GF-D8 (cell line): ENCODE results near the gene SORBS1.

Experiments used
- DNase-seq: peaks from one replicate; lab custom pipeline; 2025; lab: John Stamatoyannopoulos, UW

Gene SORBS1

GRCh38 chr10:95459446-95460045 lies 101.6 kb downstream of the SORBS1 start:
- no peak for DNase-seq

GRCh38 chr10:95458871-95459270 lies 102.3 kb downstream of the SORBS1 start:
- no peak for DNase-seq

- no peak for DNase-seq
Measured at GRCh38 chr10:95458014-95458413, 103.2 kb downstream of the SORBS1 start.

- DNase-seq: no peak
Measured at GRCh38 chr10:95457319-95457886, 103.8 kb downstream of the SORBS1 start.

GRCh38 chr10:95456516-95456915 lies 104.7 kb downstream of the SORBS1 start:
- DNase-seq: no peak

- DNase-seq: no peak
Measured at GRCh38 chr10:95454940-95455339, 106.2 kb downstream of the SORBS1 start.

GRCh38 chr10:95454356-95454755 lies 106.8 kb downstream of the SORBS1 start:
- no peak for DNase-seq

- DNase-seq: no peak
Measured at GRCh38 chr10:95451568-95452524, 109.3 kb downstream of the SORBS1 start.

- DNase-seq: no peak
Measured at GRCh38 chr10:95451150-95451549, 110.0 kb downstream of the SORBS1 start.

- DNase-seq: no peak
Measured at GRCh38 chr10:95450188-95450587, 111.0 kb downstream of the SORBS1 start.

GRCh38 chr10:95447685-95448084 lies 113.5 kb downstream of the SORBS1 start:
- no peak for DNase-seq

GRCh38 chr10:95445837-95446486 lies 115.2 kb downstream of the SORBS1 start:
- DNase-seq: no peak

GRCh38 chr10:95445223-95445836 lies 115.8 kb downstream of the SORBS1 start:
- DNase-seq: no peak

- no peak for DNase-seq
Measured at GRCh38 chr10:95444792-95445191, 116.4 kb downstream of the SORBS1 start.

GRCh38 chr10:95443636-95444035 lies 117.5 kb downstream of the SORBS1 start:
- no peak for DNase-seq

- no peak for DNase-seq
Measured at GRCh38 chr10:95442341-95442740, 118.8 kb downstream of the SORBS1 start.

GRCh38 chr10:95441547-95441923 lies 119.6 kb downstream of the SORBS1 start:
- no peak for DNase-seq

GRCh38 chr10:95440756-95441546 lies 120.2 kb downstream of the SORBS1 start:
- DNase-seq: no peak

GRCh38 chr10:95440038-95440725 lies 121.0 kb downstream of the SORBS1 start:
- no peak for DNase-seq

- DNase-seq: no peak
Measured at GRCh38 chr10:95438781-95439180, 122.4 kb downstream of the SORBS1 start.

GRCh38 chr10:95437669-95438068 lies 123.5 kb downstream of the SORBS1 start:
- DNase-seq: no peak
